Globus pallidus (tissue), 1 donor: Measurements from ENCODE around the gene RNF19B.
"Not testable (repeated sequence)": the region's sequence is repeated elsewhere in the genome, so short reads cannot be mapped to it uniquely, and the experiment has no call there.

ENCODE experiments used
- DNase-seq: peaks from one replicate; pipeline ENCODE4 v3.0.0-alpha.2; 2015; ENCODE audit warnings: low spot score

Gene RNF19B

GRCh38 chr1:32928285-32928684 lies 36.3 kb downstream of the RNF19B start:
- no peak for DNase-seq

- DNase-seq = no peak
Observed at GRCh38 chr1:32927441-32927840, 37.2 kb downstream of the RNF19B start.

- DNase-seq = no peak
Observed at GRCh38 chr1:32926562-32926961, 38.0 kb downstream of the RNF19B start.

- DNase-seq = peak; percentile 1
Observed at GRCh38 chr1:32925403-32926162, 39.0 kb downstream of the RNF19B start.

DNA sequence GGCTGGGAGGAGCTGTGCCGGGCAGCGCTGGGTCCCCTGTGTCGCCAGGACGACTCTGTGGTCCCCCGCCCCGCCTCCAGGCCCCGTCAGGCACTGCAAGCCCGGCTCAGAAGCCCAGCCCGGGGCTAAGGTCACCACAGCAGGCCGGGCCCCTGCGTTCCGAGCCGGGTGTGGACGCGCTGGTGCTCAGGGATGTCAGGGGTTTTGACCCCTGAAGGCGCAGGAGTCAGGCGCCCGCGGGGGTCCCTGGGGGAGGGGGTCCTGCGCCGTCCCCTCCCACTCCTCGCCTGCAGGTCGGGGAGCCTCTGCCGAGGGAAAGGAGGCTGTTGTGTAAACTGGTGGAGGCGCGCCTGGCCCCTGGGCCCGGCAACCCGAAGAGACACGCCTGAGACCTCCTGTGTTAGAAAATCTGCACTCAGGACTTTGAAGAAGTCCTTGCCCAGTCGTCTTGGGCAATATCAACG lies 39.7 kb downstream of the RNF19B start:
- no peak for DNase-seq

DNA sequence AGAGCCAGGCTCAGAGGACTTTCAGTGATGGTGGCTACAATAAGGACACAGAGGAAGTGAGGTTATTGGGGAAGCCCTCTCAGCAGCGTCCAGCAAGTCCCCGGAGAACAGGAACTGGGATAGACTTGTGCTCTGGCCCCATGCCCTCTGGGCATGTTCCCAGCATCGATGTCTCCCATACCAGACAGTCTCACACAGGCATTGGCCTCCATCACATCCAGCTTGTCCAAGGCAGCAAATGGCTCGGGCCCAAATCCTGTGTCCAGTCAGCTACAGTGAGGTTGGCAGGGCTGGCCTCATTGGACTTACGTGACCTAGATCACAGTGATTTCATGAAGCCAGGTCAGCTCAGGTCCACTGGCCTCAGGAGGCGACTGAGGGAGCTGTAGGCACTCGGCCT lies 43.8 kb downstream of the RNF19B start:
- DNase-seq = no peak

- no peak for DNase-seq
Observed at GRCh38 chr1:32919811-32920733, 44.5 kb downstream of the RNF19B start.

DNA sequence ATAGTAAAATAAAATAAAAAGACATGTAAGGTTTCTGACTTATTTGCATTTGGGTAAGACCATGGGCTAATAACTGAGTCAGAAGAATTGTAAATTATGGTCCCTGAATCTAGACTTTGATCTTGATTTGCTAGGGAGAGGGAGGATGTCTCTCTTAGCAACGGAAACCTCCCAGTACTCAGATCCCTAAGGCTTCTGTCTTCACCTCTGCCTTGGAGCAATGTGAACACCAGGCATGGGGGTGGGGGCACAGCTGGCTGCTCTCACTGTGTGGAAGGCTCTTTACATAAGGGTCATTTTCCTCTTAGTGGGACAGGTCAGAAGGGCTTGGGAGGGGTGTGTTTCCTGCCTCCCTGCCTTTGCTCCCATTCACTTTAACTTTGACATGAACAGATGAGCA lies 46.4 kb downstream of the RNF19B start:
- no peak for DNase-seq

DNA sequence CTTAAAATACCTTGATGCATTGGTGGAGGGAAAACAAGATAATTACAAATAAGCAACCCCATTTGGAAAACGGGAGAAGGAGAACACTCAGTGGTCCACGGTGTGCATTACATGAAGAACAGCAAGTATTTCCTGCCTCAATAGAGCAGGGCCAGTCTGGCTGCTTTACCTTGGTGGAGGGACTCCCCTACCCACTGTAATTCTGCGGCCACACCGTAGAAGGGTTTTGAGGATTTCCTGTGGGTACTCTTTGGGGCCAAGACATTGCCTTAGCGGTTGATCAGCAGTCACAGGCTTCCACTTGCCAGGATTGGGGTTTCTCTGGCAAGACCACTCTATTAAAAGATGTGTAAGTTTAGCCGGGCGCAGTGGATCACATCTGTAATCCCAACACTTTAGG lies 47.1 kb downstream of the RNF19B start:
- no peak for DNase-seq

GRCh38 chr1:32915766-32916706 lies 48.6 kb downstream of the RNF19B start:
- no peak for DNase-seq

DNA sequence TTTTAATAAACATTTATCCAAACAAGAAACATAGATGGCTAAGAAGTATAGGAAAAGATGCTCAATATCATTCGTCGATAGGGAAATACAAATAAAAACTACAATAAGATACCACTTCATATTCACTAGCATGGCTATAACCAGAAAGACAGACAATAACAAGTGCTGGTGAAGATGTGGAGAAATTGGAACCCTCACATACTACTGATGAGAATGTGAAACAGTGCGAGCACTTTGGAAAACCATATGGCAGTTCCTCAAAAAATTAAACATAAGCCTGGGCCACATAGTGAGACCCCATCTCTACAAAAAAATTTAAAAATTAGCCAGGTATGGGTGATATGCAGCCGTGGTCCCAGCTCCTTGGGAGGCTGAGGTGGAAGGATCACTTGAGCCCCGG lies 54.3 kb downstream of the RNF19B start:
- no peak for DNase-seq

DNA sequence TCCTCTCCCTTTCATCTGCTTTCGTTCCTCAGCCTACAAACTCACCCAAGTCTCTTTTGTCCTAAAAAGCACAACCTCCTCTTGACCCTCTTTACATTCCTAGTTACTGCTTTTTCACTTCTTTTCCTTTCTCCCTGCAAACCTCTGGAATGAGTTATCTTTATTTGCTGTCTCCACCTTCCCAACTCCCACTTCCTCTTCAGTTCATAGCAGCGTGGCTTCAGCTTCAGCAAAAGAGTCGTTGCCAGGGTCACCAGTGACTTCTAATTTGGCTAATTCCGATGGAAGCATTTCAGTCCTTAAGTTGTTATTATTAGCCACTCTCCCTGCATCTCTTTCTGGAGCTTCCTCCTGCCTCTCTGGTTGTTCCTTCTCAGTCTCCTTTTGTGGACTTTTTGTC lies 57.2 kb downstream of the RNF19B start:
- no peak for DNase-seq

DNA sequence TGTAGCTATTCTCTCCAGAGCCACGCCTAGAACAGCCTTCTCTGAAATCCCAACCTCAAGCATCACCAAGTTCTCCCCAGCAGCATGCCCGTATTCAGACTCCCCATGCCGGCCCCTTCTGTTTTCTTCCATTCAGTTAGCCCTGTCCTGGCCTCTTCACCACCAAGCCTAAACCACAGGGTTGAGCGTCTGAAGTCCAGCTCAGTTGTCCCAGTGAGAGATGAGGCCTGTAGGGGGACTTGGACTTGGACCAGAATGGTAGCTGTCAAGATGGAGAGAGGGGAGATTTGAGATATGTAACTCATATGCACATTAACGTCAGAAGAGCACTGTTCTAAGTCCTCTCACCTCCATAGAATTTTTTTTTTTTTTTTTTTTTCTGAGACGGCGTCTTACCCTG lies 58.0 kb downstream of the RNF19B start:
- DNase-seq = no peak

DNA sequence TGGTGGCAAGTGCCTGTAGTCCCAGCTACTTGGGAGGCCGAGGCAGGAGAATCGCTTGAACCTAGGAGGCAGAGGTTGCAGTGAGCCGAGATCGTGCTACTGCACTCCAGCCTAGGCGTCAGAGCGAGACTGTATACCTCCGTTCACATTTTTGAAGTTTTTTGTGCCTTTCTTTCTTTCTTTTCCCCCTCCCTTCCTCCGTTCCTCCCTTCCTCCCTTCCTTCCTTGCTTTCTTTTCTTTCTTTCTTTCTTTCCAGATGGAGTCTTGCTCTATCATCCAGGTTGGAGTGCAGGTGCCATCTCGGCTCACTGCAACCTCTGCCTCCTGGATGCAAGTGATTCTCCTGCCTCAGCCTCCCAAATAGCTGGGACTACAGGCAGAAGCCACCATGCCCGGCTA lies 59.0 kb downstream of the RNF19B start:
- DNase-seq = not testable (repeated sequence)

GRCh38 chr1:32904797-32905196 lies 59.8 kb downstream of the RNF19B start:
- DNase-seq = no peak

GRCh38 chr1:32903991-32904785 lies 60.4 kb downstream of the RNF19B start:
- no peak for DNase-seq

DNA sequence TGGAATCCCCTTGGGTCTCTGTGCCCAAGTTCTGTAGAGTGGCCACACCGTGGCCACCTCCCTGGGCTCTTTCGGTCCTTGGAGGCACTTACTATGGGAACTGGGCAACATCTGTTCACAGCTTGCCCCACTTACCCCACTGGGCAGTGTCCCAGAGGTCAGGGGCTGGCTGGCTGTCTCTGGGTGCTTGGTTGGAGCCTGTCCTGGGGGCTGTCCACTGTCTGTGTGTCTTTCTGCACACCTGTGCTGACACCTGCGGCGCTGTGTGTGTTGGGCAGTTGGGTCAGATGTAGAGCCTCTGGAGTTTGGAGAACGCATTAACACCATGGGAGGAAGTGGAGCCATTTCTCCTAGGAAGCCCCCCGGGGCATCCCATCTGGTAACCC lies 62.1 kb downstream of the RNF19B start:
- no peak for DNase-seq

- DNase-seq = no peak
Observed at GRCh38 chr1:32901823-32902534, 62.6 kb downstream of the RNF19B start.

- no peak for DNase-seq
Observed at GRCh38 chr1:32900956-32901822, 63.4 kb downstream of the RNF19B start, which contains the start of gene TMEM54. Gene TMEM54, minus strand, starts transcription at chr1:32901389. Its CDS starts 151 bp downstream, at chr1:32901238.
